Measurements from ENCODE around the gene FGD4.

The FGD4 gene

GRCh38 chr12:32413412-32413811, 14.1 kb downstream of the FGD4 start:
- no peak for DNase-seq

DNA sequence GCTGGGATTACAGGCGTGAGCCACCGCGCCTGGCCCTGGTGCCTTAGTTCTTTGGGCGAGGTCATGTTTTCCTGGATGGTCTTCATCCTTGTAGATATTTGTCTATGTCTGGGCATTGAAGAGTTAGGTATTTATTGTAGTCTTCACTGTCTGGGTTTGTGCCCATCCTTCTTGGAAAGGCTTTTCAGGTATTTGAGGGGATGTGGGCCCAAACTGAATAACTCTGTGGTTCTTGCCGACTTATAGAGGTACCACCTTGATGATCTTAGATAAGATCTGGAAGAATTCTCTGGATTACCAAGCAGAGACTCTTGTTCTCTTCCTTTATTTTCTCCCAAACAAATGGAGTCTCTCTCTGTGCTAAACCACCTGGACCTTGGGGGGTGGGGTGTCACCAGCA, 18.9 kb downstream of the FGD4 start:
- DNase-seq: no peak

DNA sequence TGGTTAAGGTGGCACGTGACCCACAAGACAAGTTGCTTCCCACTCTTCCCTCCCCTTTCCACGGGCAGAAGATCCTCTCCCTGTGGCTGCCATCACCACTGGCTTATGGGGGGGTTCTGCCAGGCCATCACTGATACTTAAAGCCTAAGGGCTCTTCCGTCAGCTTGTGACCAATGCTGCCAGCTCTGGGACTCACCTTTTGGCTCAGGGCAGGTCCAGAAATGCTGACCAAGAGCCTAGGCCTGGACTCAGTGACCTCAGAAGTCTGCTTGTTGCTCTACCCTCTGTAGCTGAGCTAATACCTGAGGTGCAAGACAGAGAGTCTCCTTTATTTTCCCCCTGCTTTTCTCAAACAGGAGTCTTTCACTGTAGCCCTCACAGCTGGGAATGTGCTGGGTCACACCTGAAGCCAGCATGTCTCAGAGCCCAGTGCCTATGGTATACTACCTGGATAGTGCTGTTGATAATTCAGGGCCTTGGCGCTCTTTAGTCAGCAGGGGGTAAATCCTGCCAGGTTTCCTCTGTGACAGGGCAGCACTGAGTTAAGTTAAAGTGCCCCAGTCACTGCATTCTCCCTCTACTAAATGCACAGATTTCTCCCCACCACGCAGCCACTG, 19.7 kb downstream of the FGD4 start:
- DNase-seq: no peak

GRCh38 chr12:32419520-32419960, 20.2 kb downstream of the FGD4 start:
- no peak for DNase-seq

GRCh38 chr12:32420356-32420755, 21.0 kb downstream of the FGD4 start:
- DNase-seq: no peak

- no peak for DNase-seq
Measured at GRCh38 chr12:32423559-32423958, 24.2 kb downstream of the FGD4 start.

DNA sequence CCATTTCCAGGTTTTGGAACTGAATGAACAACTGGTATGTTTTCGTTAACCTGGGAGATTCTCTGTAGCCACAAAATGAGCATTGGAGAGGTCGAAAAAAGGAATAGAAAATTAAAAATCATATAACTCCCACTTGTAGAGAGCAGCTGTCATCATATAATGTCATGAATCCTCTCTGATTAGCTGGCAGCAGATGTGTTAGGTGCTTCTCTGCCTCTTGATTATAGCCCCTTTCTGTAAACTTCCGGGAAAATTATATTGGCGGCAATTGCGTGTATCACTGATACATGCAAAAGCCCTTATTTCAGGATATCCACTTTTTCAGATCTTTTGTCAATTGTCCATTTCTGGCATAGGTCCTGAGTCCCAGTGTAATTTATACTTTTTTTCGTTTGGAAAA, 31.7 kb downstream of the FGD4 start:
- DNase-seq: no peak

DNA sequence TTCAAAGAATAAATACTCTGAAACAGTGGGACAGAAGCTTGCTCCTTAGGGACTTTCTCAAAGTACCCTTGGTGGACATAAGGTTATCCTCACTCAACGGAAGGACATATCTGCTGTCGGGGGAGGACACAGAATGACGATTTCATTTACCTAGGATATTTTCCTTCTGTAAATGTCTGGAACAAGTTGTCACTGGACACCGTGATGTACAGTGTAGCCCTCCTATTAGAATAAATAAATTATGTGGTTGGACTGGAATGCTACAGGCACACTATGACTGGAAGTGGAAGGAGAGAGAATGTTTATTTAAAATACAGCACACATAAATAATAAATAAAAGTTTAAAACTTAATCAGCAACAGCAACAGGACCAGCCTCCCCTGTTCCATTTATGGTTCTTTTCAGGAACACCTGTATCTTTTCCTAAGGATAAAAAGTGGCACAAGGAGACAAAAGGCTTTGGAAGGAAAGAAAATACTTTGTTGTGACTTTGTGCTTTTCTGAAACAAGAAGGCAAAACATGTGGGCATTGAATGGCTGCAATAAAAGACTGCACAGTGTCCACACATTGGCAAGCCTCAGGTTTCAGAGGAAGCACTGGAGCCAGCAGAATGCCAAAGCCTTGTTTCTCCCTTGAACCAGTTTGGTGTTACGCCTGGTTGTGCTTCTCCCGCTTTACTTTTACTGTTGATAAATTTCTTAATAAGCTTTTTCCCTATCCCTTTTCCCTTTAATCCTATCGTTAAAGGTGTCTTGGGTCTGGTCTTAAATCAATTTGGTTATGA, 36.8 kb downstream of the FGD4 start:
- no peak for DNase-seq

GRCh38 chr12:32437095-32437515, 37.7 kb downstream of the FGD4 start:
- DNase-seq: no peak

DNA sequence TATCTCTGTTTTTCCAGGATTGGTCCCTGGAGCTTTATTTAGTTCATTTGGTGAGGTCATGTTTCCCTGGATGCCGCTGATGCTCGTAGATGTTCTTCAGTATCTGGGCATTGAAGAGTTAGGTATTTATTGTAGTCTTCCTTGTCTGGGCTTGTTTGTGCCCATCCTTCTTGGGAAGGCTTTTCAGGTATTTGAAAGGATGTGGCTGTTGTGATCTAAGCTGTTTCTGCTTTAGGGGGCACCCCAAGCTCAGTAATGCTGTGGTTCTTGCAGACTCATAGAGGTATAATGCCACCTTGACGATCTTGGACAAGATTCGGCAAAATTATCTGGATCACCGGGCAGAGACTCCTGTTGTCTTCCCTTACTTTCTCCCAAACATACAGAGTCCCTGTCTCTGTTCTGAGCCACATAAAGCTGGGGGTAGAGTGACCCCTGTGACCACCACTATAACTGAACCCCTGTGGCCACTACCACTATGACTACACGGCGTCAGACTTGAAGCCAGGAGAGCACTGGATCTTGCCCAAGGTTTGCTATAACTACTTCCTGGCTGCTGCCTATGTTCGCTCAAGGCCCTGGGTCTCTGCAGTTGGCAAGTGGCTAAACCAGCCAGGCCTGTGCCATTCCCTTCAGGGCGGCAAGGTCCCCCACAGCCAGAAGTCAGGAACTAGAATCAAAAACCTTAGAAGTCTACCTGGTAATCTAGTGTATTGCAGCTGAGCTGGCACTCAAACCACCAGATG, 40.9 kb downstream of the FGD4 start:
- DNase-seq: no peak

- DNase-seq: no peak
Measured at GRCh38 chr12:32443491-32443890, 44.1 kb downstream of the FGD4 start.

GRCh38 chr12:32444895-32445294, 45.5 kb downstream of the FGD4 start:
- DNase-seq: no peak

DNA sequence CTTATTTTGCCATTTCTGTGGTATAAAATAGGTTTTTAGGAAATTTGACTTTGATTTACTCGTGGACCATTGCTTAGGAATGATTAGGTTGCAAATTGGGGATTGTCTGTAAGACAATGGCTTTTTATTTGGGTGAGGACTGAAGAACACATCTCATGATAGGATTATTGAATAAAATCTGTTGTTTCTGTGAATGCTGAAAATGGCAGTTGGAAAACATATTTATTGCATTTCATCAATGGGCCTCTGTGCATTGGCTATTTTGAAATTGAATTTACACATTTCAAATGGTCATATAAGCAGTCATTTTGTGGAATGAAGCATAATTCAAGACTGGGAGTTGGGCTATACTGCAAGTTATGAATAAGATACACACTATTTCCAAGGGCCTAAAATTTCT, 46.0 kb downstream of the FGD4 start:
- DNase-seq: no peak

DNA sequence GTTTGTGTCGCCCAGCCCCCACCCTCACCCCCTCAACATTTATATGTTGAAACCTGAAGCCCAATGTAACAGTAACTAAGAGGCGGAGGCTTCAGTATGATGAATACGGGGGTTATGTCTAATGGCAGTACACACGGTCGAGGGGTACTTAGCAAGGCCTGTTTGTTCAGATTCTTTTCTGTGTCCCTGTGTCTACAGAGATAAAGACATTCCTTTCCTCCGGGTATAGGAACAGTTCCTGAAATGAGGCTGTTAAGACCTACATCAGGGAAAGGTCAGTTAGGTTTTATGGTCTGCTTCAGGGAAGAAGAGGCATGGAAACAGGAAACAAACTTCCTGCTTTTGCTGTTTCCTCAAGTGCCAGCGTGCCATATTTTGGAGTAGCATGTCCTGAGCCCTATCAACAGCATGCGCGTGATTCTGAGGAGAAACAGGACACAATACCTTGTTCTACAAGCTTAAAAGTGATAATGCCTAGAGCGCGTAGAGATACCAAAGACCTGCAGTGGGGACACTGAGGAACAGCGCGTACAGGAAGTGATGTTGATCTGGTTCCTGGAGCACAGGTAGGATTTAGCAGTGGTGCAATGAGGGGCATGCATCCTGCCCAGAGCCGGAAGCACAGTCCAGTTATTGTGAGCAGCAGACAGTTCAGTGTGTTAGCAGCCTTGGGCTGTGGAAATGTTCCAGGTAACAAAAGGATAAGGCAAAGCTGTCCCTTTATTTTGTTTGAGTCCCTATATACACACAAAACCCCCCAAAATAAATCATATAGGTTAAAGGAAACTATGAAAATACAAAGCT, 47.2 kb downstream of the FGD4 start:
- no peak for DNase-seq

GRCh38 chr12:32448586-32448985, 49.2 kb downstream of the FGD4 start:
- no peak for DNase-seq

GRCh38 chr12:32450363-32450762, 51.0 kb downstream of the FGD4 start:
- no peak for DNase-seq

GRCh38 chr12:32450768-32451167, 51.4 kb downstream of the FGD4 start:
- no peak for DNase-seq

DNA sequence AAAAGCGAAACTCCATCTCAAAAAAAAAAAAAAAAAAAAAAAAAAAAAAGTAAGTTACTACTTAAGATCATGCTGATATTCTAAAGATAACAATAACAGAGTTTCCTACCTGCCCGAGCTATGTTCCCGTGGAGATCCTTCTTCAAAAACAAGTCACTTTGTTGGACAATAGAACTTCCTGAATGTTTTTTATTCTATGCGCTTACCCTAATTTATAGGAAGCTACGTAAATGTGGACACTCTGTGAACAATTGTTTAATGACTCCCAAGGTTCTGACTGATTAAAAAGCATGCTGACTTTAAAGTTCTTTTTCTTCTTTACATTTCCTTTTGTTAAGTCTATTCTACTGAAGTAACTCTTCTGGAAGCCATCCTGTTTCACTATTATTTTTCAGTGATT, 52.5 kb downstream of the FGD4 start:
- no peak for DNase-seq

DNA sequence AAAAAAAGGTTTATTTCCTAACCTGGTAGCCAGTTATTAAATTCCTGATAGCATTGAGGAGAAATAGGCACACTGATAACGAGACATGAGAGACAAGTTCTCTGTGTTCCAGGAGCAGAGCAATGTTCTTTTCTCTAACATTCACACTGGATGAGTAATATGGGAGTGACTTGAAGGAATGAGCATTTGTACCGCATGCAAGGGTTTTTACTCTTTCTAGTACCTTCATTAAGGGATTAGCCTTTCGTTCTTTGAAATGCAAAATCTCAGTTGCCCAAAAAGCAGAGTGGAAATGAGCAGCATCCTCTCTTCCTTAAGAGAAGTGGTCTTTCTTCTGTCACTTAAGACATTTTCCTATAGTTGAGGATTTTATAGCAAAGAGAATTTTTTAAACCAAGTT, 54.7 kb downstream of the FGD4 start:
- no peak for DNase-seq

DNA sequence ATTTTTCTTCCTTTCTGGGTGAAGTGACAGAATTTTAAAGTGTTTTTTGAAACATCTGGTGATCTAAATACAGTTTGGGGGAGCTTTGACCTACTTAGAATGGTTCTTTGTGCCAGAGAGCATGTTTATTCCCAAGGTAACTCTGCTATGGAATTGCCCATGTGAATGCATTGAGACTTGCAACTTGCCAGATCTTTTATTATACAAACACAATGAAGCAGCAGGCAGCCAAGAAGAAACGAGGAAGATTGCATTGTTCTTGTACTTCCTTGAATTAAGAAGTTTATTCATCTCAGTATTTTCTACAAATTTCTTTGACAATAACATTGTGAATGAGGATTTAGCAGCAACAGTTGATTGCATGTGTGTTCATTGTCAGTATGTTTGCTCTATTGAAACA, 55.5 kb downstream of the FGD4 start:
- DNase-seq: no peak

GRCh38 chr12:32455607-32456071, 56.3 kb downstream of the FGD4 start:
- peak in 1 of 2 donors; percentile 76 for DNase-seq

DNA sequence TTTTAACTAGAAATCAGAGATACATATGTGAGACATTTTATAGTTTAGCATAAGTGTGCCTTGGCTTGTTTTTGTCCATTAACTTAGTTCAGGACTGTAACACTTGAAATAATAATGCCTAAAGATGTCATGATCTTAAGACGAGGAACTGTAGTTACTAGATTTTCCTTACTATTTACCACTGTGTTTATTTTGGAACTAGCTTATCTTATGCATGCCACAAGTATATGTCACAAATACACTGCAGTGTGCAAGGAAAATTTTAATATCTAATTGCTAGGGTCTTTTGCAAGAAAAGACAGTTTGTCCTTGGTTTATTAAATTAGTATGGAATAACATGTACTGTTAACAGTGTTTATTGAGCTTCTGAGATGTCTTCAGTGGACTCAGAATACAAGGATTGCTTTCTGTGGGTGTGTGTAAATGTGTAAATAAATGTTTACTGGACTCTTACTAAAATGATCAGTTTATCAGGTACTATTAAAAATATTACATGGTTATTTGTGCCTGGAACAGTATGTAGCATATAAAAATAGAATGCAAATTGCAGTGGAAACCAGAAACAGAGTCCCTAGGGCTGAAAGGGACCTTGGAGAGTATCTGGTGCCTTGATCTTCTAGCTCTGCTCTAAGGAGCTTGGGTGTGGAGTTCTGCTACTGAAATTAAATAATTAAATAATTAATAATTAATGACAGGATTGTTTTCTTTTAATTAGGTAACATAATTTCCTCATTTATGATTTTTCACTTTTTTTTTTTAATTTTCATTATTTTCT, 58.1 kb downstream of the FGD4 start:
- DNase-seq: no peak
